B cell (primary cell): ENCODE measurements around the gene RALBP1. TPM values are rescaled to one million over a fixed set of nuclear protein-coding genes. Genes with fewer than 3 reads are reported as not detected.

Experiments
- ATAC-seq: fragments of 200-7000 bp; cut with Tn5 transposase; one replicate; pipeline ENCODE4 v1.10.0; 2021; ENCODE audit warnings: low read depth, mild to moderate bottlenecking, moderate number of reproducible peaks, moderate library complexity
- CTCF ChIA-PET: fragments of 350-600 bp; sonication (Branson Sonifier 250); formaldehyde crosslinking; loops from one replicate; lab custom pipeline; 2021; ENCODE audit warnings: antibody characterized with exemption, inconsistent platforms; lab: Charles Lee
- POLR2A ChIA-PET: fragments of 350-600 bp; sonication (Branson Sonifier 250); formaldehyde crosslinking; loops from one replicate; lab custom pipeline; 2021; ENCODE audit warnings: antibody characterized with exemption; lab: Charles Lee
- DNase-seq: peaks from one replicate; pipeline ENCODE4 v3.0.0; 2013
- H2AFZ ChIP-seq: 2 replicates; pipeline ENCODE4 v1.6.1; 2012; ENCODE audit warnings: mild to moderate bottlenecking, low read depth, low read length; ENCODE audit not compliant: insufficient read depth, poor library complexity, severe bottlenecking
- H3K27ac ChIP-seq, 2 donors: 1 replicate in 1 of 2; 2 replicates in 1 of 2; pipeline ENCODE4 v1.5.1; 2012 to 2013; ENCODE audit warnings: low read length in 2 of 2, mild to moderate bottlenecking in 2 of 2, moderate library complexity in 1 of 2
- H3K27me3 ChIP-seq, 4 experiments: fragments of 200-600 bp in 1 of 4; sonication (generic) in 1 of 4; replicated peaks in 1 of 4; 1 replicate in 2 of 4; 2 replicates in 2 of 4; pipeline versions ENCODE4 v1.6.1 to v1.7.0; 2013 to 2016; ENCODE audit warnings: low read length in 3 of 4, mild to moderate bottlenecking in 2 of 4, mixed read lengths in 1 of 4, moderate library complexity in 1 of 4; ENCODE audit not compliant: insufficient read depth in 4 of 4, control insufficient read depth in 3 of 4; ENCODE audit errors: control extremely low read depth in 1 of 4
- H3K36me3 ChIP-seq, 2 experiments: replicated peaks in 1 of 2; 1 replicate in 1 of 2; 2 replicates in 1 of 2; pipeline versions ENCODE4 v1.6.1 to v1.7.1; 2013; ENCODE audit warnings: low read length in 1 of 2; ENCODE audit not compliant: insufficient read depth in 2 of 2, control insufficient read depth in 1 of 2; ENCODE audit errors: control extremely low read depth in 1 of 2, extremely low read depth in 1 of 2
- H3K4me1 ChIP-seq, 2 donors: fragments of 200-600 bp in 1 of 2; sonication (generic) in 1 of 2; 1 replicate in 1 of 2; 2 replicates in 1 of 2; pipeline versions ENCODE4 v1.5.1 to v1.6.1; 2013 to 2017; ENCODE audit warnings: low read length in 2 of 2; ENCODE audit not compliant: control insufficient read depth in 2 of 2, insufficient read depth in 2 of 2
- H3K4me2 ChIP-seq: replicated peaks from 2 replicates; pipeline ENCODE3; 2012; ENCODE audit warnings: mild to moderate bottlenecking, low read depth, low read length; ENCODE audit not compliant: poor library complexity, severe bottlenecking
- H3K4me3 ChIP-seq, 5 experiments: fragments of 200-600 bp in 1 of 5; sonication (generic) in 1 of 5; 1 replicate in 3 of 5; 2 replicates in 2 of 5; pipeline versions ENCODE4 v1.5.1 to v1.7.0; 2011 to 2016; ENCODE audit warnings: low read length in 4 of 5, mild to moderate bottlenecking in 4 of 5, low read depth in 2 of 5, control low read depth in 1 of 5, moderate library complexity in 1 of 5; ENCODE audit not compliant: insufficient read depth in 1 of 5; ENCODE audit errors: control extremely low read depth in 1 of 5, extremely low read depth in 1 of 5
- H3K79me2 ChIP-seq: fragments of 200-600 bp; sonication (generic); one replicate; pipeline ENCODE4 v1.6.0; 2016; ENCODE audit warnings: low read length; ENCODE audit not compliant: control insufficient read depth, insufficient read depth
- H3K9ac ChIP-seq: fragments of 200-600 bp; sonication (generic); 2 replicates; pipeline ENCODE4 v1.6.1; 2017; ENCODE audit warnings: mild to moderate bottlenecking, low read length, moderate library complexity
- H3K9me3 ChIP-seq, 3 donors: one replicate each; pipeline versions ENCODE4 v1.6.1 to v1.7.1; 2013; ENCODE audit warnings: low read length in 2 of 3; ENCODE audit not compliant: control insufficient read depth in 2 of 3, insufficient read depth in 1 of 3; ENCODE audit errors: control extremely low read depth in 1 of 3
- H4K20me1 ChIP-seq: 2 replicates; pipeline ENCODE4 v1.6.0; 2012; ENCODE audit warnings: mild to moderate bottlenecking, low read length; ENCODE audit not compliant: insufficient read depth, control insufficient read depth, poor library complexity, severe bottlenecking
- H3K27ac Mint-ChIP-seq: one replicate; pipeline ENCODE4 v1.8.0; 2021; ENCODE audit warnings: mixed read lengths
- H3K27me3 Mint-ChIP-seq: one replicate; pipeline ENCODE4 v1.8.0; 2021; ENCODE audit warnings: mixed read lengths
- H3K4me1 Mint-ChIP-seq: one replicate; pipeline ENCODE4 v1.8.0; 2021; ENCODE audit warnings: mixed read lengths
- H3K4me3 Mint-ChIP-seq: one replicate; pipeline ENCODE4 v1.8.0; 2021; ENCODE audit warnings: mixed read lengths
- H3K9me3 Mint-ChIP-seq: one replicate; pipeline ENCODE4 v1.8.0; 2022; ENCODE audit warnings: mixed read lengths; ENCODE audit not compliant: insufficient read depth
- CTCF ChIP-seq: fragments of 200-600 bp; IDR thresholded peaks from one replicate; pipeline ENCODE4 v1.8.0; 2022; ENCODE audit warnings: antibody characterized with exemption, mild to moderate bottlenecking
- EZH2 ChIP-seq: IDR thresholded peaks from 2 replicates; pipeline ENCODE4 v1.6.1; 2012; ENCODE audit warnings: borderline replicate concordance, low read depth, mild to moderate bottlenecking, moderate library complexity, low read length; ENCODE audit not compliant: insufficient read depth, poor library complexity, severe bottlenecking
- WGBS: methylation state at CpG from one replicate; pipeline ENCODE4 v1.1.5; 2013; ENCODE audit warnings: missing lambda C conversion rate; ENCODE audit not compliant: insufficient coverage; 5-methylcytosine and 5-hydroxymethylcytosine counted together
- intact Hi-C: fragments of 100-400 bp; cut with micrococcal nuclease; formaldehyde crosslinking; loops from one replicate; pipeline ENCODE4 v1.10.0; 2022
- polyA plus RNA-seq: library from polyadenylated mRNA; depleted of rRNA; stranded (reverse); fragments of >200 nt; gene quantifications from 2 replicates; pipeline ENCODE4 v1.2.3, GENCODE V29; 2012
- total RNA-seq, 2 donors: library from RNA; stranded (reverse); fragments of 120-200 nt in 1 of 2; gene quantifications; 1 replicate in 1 of 2; 2 replicates in 1 of 2; pipeline versions ENCODE4 v1.2.3 to v1.2.4, GENCODE V29; 2013 to 2022

RALBP1 gene
- total and polyA plus RNA-seq, 2 donors (not counting 1 experiment from before 2014, with no cell fraction given) = 14.9 to 38.0 TPM

- CTCF ChIA-PET = no interaction called here
- Mint-ChIP-seq H3K27me3 (no peaks in the 10 kb centered on the region), H3K4me1 (no peaks in the 10 kb centered on the region), H3K4me3 (no peak overlapping the region), H3K9me3 (peaks cover 4% of the 10 kb centered on the region), H3K27ac (no peak overlapping the region)
- Histone ChIP-seq H3K4me2 (no peak overlapping the region), H3K9me3 (peaks cover 0 to 3% (median 0%) of the 10 kb centered on the region in 3 donors), H2AFZ (no peak overlapping the region), H3K4me3 (no peak overlapping the region), H3K4me1 (no peaks in the 10 kb centered on the region), H3K27ac (no peak overlapping the region), H3K27me3 (no peaks in the 10 kb centered on the region), H3K36me3 (peaks cover 9 to 28% of the 10 kb centered on the region in 2 experiments), H3K79me2 (no peaks in the 10 kb centered on the region), H3K9ac (no peak overlapping the region), H4K20me1 (no peaks in the 10 kb centered on the region)
- POLR2A ChIA-PET = no interaction called here
- ATAC-seq = no peak
- WGBS = 96% methylated on average over 9 of the region's 9 CpGs
- intact Hi-C loops = no loop called here
- DNase-seq = no peak
- TF ChIP-seq CTCF = no peak
- no peak for TF ChIP-seq EZH2
Observed at GRCh38 chr18:9577361-9577760, 102.0 kb downstream of the RALBP1 start.

- ChIA-PET POLR2A (no interaction called here), CTCF (no interaction called here)
- no peak overlapping the region for H3K4me3 Mint-ChIP-seq
- Histone ChIP-seq H3K27me3 (no peaks in the 10 kb centered on the region), H3K9me3 (peaks cover 0 to 5% (median 0%) of the 10 kb centered on the region in 3 donors), H3K9ac (no peak overlapping the region), H3K4me2 (no peak overlapping the region), H4K20me1 (no peaks in the 10 kb centered on the region), H3K4me3 (no peak overlapping the region), H3K27ac (no peak overlapping the region), H3K36me3 (peaks cover 13 to 35% of the 10 kb centered on the region in 2 experiments), H2AFZ (no peak overlapping the region), H3K79me2 (no peaks in the 10 kb centered on the region), H3K4me1 (no peaks in the 10 kb centered on the region)
- intact Hi-C loops = no loop called here
- H3K27me3 Mint-ChIP-seq = no peaks in the 10 kb centered on the region
- no peak overlapping the region for H3K27ac Mint-ChIP-seq
- peaks cover 7% of the 10 kb centered on the region for H3K9me3 Mint-ChIP-seq
- no peaks in the 10 kb centered on the region for H3K4me1 Mint-ChIP-seq
- DNase-seq = no peak
- TF ChIP-seq CTCF (no peak), EZH2 (no peak)
- no peak for ATAC-seq
Observed at GRCh38 chr18:9578306-9578705, 103.0 kb downstream of the RALBP1 start.
